ENCODE data around the gene SOBP.
"Not testable (repeated sequence)": the region's sequence is repeated elsewhere in the genome, so short reads cannot be mapped to it uniquely, and the experiment has no call there.

DNA sequence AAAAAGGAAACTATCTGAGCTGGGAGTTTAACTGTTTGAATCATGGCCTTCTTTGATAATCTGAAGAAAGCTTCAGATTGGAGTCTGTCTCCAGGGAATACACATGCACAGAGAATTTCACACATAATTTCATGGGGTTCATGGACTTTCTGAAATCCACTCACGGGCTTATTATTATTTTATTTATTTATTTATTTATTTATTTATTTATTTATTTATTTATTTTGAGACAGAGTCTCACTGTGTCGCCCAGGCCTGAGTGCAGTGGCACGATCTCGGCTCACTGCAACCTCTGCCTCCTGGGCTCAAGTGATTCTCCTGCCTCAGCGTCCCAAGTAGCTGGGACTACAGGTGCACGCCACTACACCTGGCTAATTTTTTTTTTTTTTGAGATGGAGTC, 63.2 kb downstream of the SOBP start:
- TF ChIP-seq, protein P1, sequence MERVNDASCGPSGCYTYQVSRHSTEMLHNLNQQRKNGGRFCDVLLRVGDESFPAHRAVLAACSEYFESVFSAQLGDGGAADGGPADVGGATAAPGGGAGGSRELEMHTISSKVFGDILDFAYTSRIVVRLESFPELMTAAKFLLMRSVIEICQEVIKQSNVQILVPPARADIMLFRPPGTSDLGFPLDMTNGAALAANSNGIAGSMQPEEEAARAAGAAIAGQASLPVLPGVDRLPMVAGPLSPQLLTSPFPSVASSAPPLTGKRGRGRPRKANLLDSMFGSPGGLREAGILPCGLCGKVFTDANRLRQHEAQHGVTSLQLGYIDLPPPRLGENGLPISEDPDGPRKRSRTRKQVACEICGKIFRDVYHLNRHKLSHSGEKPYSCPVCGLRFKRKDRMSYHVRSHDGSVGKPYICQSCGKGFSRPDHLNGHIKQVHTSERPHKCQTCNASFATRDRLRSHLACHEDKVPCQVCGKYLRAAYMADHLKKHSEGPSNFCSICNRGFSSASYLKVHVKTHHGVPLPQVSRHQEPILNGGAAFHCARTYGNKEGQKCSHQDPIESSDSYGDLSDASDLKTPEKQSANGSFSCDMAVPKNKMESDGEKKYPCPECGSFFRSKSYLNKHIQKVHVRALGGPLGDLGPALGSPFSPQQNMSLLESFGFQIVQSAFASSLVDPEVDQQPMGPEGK (CRISPR knock-in tag; IDR thresholded peaks at IDR 0.05; ENCODE audit: borderline replicate concordance): not testable (repeated sequence)
- TF ChIP-seq GLIS3 (CRISPR knock-in tag; IDR thresholded peaks at IDR 0.05); BACH2 (CRISPR knock-in tag; IDR thresholded peaks at IDR 0.05; ENCODE audit: borderline replicate concordance); ZFP3 (CRISPR knock-in tag; IDR thresholded peaks at IDR 0.05); RARB (CRISPR knock-in tag; IDR thresholded peaks at IDR 0.05); ESRRG (CRISPR knock-in tag; IDR thresholded peaks at IDR 0.05); ZFP30 (CRISPR knock-in tag; IDR thresholded peaks at IDR 0.05); ARNTL (CRISPR knock-in tag; IDR thresholded peaks at IDR 0.05; ENCODE audit: borderline replicate concordance, low read depth); CSRNP3 (CRISPR knock-in tag; IDR thresholded peaks at IDR 0.05): not testable (repeated sequence)
- TF ChIP-seq, protein P2, sequence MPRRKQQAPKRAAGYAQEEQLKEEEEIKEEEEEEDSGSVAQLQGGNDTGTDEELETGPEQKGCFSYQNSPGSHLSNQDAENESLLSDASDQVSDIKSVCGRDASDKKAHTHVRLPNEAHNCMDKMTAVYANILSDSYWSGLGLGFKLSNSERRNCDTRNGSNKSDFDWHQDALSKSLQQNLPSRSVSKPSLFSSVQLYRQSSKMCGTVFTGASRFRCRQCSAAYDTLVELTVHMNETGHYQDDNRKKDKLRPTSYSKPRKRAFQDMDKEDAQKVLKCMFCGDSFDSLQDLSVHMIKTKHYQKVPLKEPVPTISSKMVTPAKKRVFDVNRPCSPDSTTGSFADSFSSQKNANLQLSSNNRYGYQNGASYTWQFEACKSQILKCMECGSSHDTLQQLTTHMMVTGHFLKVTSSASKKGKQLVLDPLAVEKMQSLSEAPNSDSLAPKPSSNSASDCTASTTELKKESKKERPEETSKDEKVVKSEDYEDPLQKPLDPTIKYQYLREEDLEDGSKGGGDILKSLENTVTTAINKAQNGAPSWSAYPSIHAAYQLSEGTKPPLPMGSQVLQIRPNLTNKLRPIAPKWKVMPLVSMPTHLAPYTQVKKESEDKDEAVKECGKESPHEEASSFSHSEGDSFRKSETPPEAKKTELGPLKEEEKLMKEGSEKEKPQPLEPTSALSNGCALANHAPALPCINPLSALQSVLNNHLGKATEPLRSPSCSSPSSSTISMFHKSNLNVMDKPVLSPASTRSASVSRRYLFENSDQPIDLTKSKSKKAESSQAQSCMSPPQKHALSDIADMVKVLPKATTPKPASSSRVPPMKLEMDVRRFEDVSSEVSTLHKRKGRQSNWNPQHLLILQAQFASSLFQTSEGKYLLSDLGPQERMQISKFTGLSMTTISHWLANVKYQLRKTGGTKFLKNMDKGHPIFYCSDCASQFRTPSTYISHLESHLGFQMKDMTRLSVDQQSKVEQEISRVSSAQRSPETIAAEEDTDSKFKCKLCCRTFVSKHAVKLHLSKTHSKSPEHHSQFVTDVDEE (CRISPR knock-in tag; IDR thresholded peaks at IDR 0.05): not testable (repeated sequence)

Measured in SK-N-SH treated with all-trans-retinoic acid at 6 μM for 48 hours (cell line).